ENCODE data around the gene PLAC8L1. TPM values are rescaled to one million over a fixed set of nuclear protein-coding genes. Genes with fewer than 3 reads are reported as not detected.

Gene PLAC8L1
- total RNA-seq, 1 experiment from 2014 or later: 1.4 TPM

DNA sequence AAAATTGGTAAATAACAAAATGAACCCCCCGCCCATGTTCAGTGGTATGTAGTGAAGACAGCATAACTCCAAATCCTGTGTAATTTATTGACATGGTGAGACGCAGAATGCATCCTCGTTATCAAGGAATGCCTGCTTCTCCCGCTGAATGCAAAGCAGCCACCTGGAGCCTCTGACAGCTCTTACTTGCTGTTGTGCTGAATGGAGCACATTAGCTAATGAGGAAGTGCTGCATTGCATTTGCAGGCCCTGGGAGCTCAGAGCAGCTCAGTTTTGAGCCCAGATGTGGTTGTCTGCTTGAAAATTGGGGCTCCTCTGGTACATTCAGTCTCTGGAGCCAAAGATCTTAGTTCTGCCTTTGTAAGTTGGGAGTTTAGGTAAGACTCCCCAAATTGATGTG is 28.9 kb downstream of the PLAC8L1 start:
- TF ChIP-seq CTCF (IDR thresholded peaks at IDR 0.05; ENCODE audit: unreplicated experiment): no peak
- intact Hi-C loops (cut with micrococcal nuclease; ENCODE audit: unreplicated experiment): no loop called here
- no TSS peak for BruUV-seq (replicated peaks)
- CTCF ChIA-PET: interaction anchor here (0.6 kb wide), 1 partner anchor 357 kb away, joined by 3 read pairs; no protein-coding TSS in a partner anchor
- Mint-ChIP-seq H3K4me1 (ENCODE audit: low read depth, unreplicated experiment) (no peaks in the 10 kb centered on the region), H3K27me3 (ENCODE audit: unreplicated experiment) (no peaks in the 10 kb centered on the region), H3K9me3 (ENCODE audit: low read depth, unreplicated experiment) (no peaks in the 10 kb centered on the region), H3K27ac (ENCODE audit: unreplicated experiment) (no peak overlapping the region), H3K4me3 (ENCODE audit: low read depth, unreplicated experiment) (no peak overlapping the region), H3K36me3 (ENCODE audit: insufficient read depth, unreplicated experiment) (peaks cover 5% of the 10 kb centered on the region)
- no peak for DNase-seq

GRCh38 chr5:146076028-146076427 is 29.3 kb downstream of the PLAC8L1 start:
- H3K27me3 Mint-ChIP-seq (ENCODE audit: unreplicated experiment): no peaks in the 10 kb centered on the region
- no peak for TF ChIP-seq CTCF (IDR thresholded peaks at IDR 0.05; ENCODE audit: unreplicated experiment)
- intact Hi-C loops (cut with micrococcal nuclease; ENCODE audit: unreplicated experiment): no loop called here
- no peak overlapping the region for H3K4me3 Mint-ChIP-seq (ENCODE audit: low read depth, unreplicated experiment)
- no peaks in the 10 kb centered on the region for H3K4me1 Mint-ChIP-seq (ENCODE audit: low read depth, unreplicated experiment)
- no TSS peak for BruUV-seq (replicated peaks)
- CTCF ChIA-PET: no interaction called here
- no peak overlapping the region for H3K27ac Mint-ChIP-seq (ENCODE audit: unreplicated experiment)
- no peak for DNase-seq
- peaks cover 5% of the 10 kb centered on the region for H3K36me3 Mint-ChIP-seq (ENCODE audit: insufficient read depth, unreplicated experiment)
- no peaks in the 10 kb centered on the region for H3K9me3 Mint-ChIP-seq (ENCODE audit: low read depth, unreplicated experiment)

- CTCF ChIA-PET: interaction anchor here (0.6 kb wide), 1 partner anchor 316 kb away, joined by 4 read pairs; no protein-coding TSS in a partner anchor
Observed at GRCh38 chr5:146073239-146073900, 32.0 kb downstream of the PLAC8L1 start.

GRCh38 chr5:146072595-146072994 is 32.8 kb downstream of the PLAC8L1 start:
- H3K27me3 Mint-ChIP-seq (ENCODE audit: unreplicated experiment): no peaks in the 10 kb centered on the region
- CTCF ChIA-PET: no interaction called here
- H3K36me3 Mint-ChIP-seq (ENCODE audit: insufficient read depth, unreplicated experiment): peaks cover 5% of the 10 kb centered on the region
- H3K4me1 Mint-ChIP-seq (ENCODE audit: low read depth, unreplicated experiment): no peaks in the 10 kb centered on the region
- no TSS peak for BruUV-seq (replicated peaks)
- intact Hi-C loops (cut with micrococcal nuclease; ENCODE audit: unreplicated experiment): no loop called here
- H3K4me3 Mint-ChIP-seq (ENCODE audit: low read depth, unreplicated experiment): no peak overlapping the region
- no peak for TF ChIP-seq CTCF (IDR thresholded peaks at IDR 0.05; ENCODE audit: unreplicated experiment)
- no peak for DNase-seq
- H3K27ac Mint-ChIP-seq (ENCODE audit: unreplicated experiment): no peak overlapping the region
- H3K9me3 Mint-ChIP-seq (ENCODE audit: low read depth, unreplicated experiment): no peaks in the 10 kb centered on the region

More at GRCh38 chr5:146073239-146073900, 32.0 kb downstream of the PLAC8L1 start:
- Mint-ChIP-seq H3K36me3 (ENCODE audit: insufficient read depth, unreplicated experiment) (peaks cover 5% of the 10 kb centered on the region), H3K9me3 (ENCODE audit: low read depth, unreplicated experiment) (no peaks in the 10 kb centered on the region), H3K4me3 (ENCODE audit: low read depth, unreplicated experiment) (no peak overlapping the region), H3K27ac (ENCODE audit: unreplicated experiment) (no peak overlapping the region), H3K4me1 (ENCODE audit: low read depth, unreplicated experiment) (no peaks in the 10 kb centered on the region), H3K27me3 (ENCODE audit: unreplicated experiment) (no peaks in the 10 kb centered on the region)
- no peak for DNase-seq
- intact Hi-C loops (cut with micrococcal nuclease; ENCODE audit: unreplicated experiment): no loop called here
- no peak for TF ChIP-seq CTCF (IDR thresholded peaks at IDR 0.05; ENCODE audit: unreplicated experiment)
- BruUV-seq (replicated peaks): no TSS peak
